Vagina (tissue), 2 donors: ENCODE results near the gene MIXL1.

Source experiments
- CTCF ChIP-seq, 3 experiments: fragments of 450-650 bp in 2 of 3; fragments of 200-600 bp in 1 of 3; sonication (generic) in 1 of 3; IDR thresholded peaks; one replicate each; pipeline ENCODE4 v1.5.1; 2017 to 2019; ENCODE audit warnings: antibody characterized with exemption in 3 of 3, mild to moderate bottlenecking in 2 of 3, moderate library complexity in 2 of 3
- POLR2A ChIP-seq, 2 donors: fragments of 450-650 bp; IDR thresholded peaks; one replicate each; pipeline ENCODE4 v1.6.1; 2017; ENCODE audit warnings: antibody characterized with exemption in 2 of 2, mild to moderate bottlenecking in 2 of 2, moderate library complexity in 2 of 2
- POLR2AphosphoS5 ChIP-seq, 2 donors: sonication (generic); formaldehyde crosslinking; IDR thresholded peaks; one replicate each; pipeline ENCODE4 v1.9.0; 2017; ENCODE audit warnings: antibody characterized with exemption in 2 of 2, mild to moderate bottlenecking in 2 of 2, low read depth in 1 of 2; ENCODE audit not compliant: insufficient read depth in 1 of 2

- TF ChIP-seq POLR2A (IDR thresholded peaks at IDR 0.05) (no peak), CTCF (IDR thresholded peaks at IDR 0.05) (no peak), POLR2AphosphoS5 (IDR thresholded peaks at IDR 0.05; ENCODE audit: insufficient read depth in 1 of 2, low read depth in 1 of 2) (no peak)
These were observed 36.5 kb upstream of the MIXL1 start for GRCh38 chr1:226187019-226187322.
